Mucosa of stomach (tissue), 1 donor: ENCODE measurements around the gene ZNF664.
A peak's percentile ranks its signal among the peaks of the same experiment; 100 is the strongest.

Experiments
- H3K27me3 ChIP-seq: one replicate; pipeline ENCODE4 v1.7.0; 2013; ENCODE audit warnings: mild to moderate bottlenecking, low read length; ENCODE audit not compliant: control insufficient read depth, insufficient read depth
- H3K36me3 ChIP-seq: one replicate; pipeline ENCODE4 v1.7.0; 2013; ENCODE audit warnings: low read length; ENCODE audit not compliant: control insufficient read depth, insufficient read depth
- H3K4me1 ChIP-seq: one replicate; pipeline ENCODE4 v1.7.0; 2013; ENCODE audit warnings: mild to moderate bottlenecking, low read length; ENCODE audit not compliant: control insufficient read depth, insufficient read depth
- H3K4me3 ChIP-seq: one replicate; pipeline ENCODE4 v1.7.0; 2013; ENCODE audit warnings: low read length
- H3K9ac ChIP-seq: one replicate; pipeline ENCODE4 v1.7.0; 2013; ENCODE audit warnings: mild to moderate bottlenecking, low read length, moderate library complexity
- H3K9me3 ChIP-seq: one replicate; pipeline ENCODE4 v1.7.0; 2013; ENCODE audit warnings: mild to moderate bottlenecking, low read length, moderate library complexity; ENCODE audit not compliant: control insufficient read depth
- donor health status: Pancreatic carcinoma.

The ZNF664 gene

GRCh38 chr12:123987022-123987421 lies 14.0 kb downstream of the ZNF664 start:
- H3K9ac ChIP-seq: no peak overlapping the region
- H3K9me3 ChIP-seq: no peaks in the 10 kb centered on the region
- H3K27me3 ChIP-seq: no peaks in the 10 kb centered on the region
- H3K4me1 ChIP-seq: peaks cover 26% of the 10 kb centered on the region
- H3K4me3 ChIP-seq: no peak overlapping the region
- H3K36me3 ChIP-seq: peaks cover 8% of the 10 kb centered on the region

- H3K36me3 ChIP-seq: peaks cover 8% of the 10 kb centered on the region
- H3K27me3 ChIP-seq: no peaks in the 10 kb centered on the region
- peaks cover 34% of the 10 kb centered on the region for H3K4me1 ChIP-seq
- H3K9me3 ChIP-seq: no peaks in the 10 kb centered on the region
- no peak overlapping the region for H3K4me3 ChIP-seq
- H3K9ac ChIP-seq: no peak overlapping the region
Observed at GRCh38 chr12:123989168-123989567, 16.2 kb downstream of the ZNF664 start.

- no peak overlapping the region for H3K9ac ChIP-seq
- H3K36me3 ChIP-seq: peaks cover 8% of the 10 kb centered on the region
- H3K4me3 ChIP-seq: no peak overlapping the region
- H3K27me3 ChIP-seq: no peaks in the 10 kb centered on the region
- peaks cover 34% of the 10 kb centered on the region for H3K4me1 ChIP-seq
- H3K9me3 ChIP-seq: no peaks in the 10 kb centered on the region
Observed at GRCh38 chr12:123989753-123990152, 16.7 kb downstream of the ZNF664 start.

GRCh38 chr12:123990511-123990910 lies 17.5 kb downstream of the ZNF664 start:
- no peaks in the 10 kb centered on the region for H3K27me3 ChIP-seq
- H3K4me3 ChIP-seq: no peak overlapping the region
- no peaks in the 10 kb centered on the region for H3K9me3 ChIP-seq
- peaks cover 41% of the 10 kb centered on the region for H3K4me1 ChIP-seq
- H3K9ac ChIP-seq: peak overlapping the region; percentile 6
- peaks cover 8% of the 10 kb centered on the region for H3K36me3 ChIP-seq

- Histone ChIP-seq H3K4me3 (no peak overlapping the region), H3K36me3 (peaks cover 8% of the 10 kb centered on the region), H3K27me3 (no peaks in the 10 kb centered on the region), H3K9ac (no peak overlapping the region), H3K9me3 (no peaks in the 10 kb centered on the region), H3K4me1 (peaks cover 43% of the 10 kb centered on the region)
Observed at GRCh38 chr12:123991372-123991951, 18.4 kb downstream of the ZNF664 start.

GRCh38 chr12:123992118-123992825 lies 19.3 kb downstream of the ZNF664 start:
- H3K4me1 ChIP-seq: peaks cover 43% of the 10 kb centered on the region
- no peak overlapping the region for H3K4me3 ChIP-seq

GRCh38 chr12:123995023-123995748 lies 22.2 kb downstream of the ZNF664 start:
- H3K9ac ChIP-seq: no peak overlapping the region
- no peaks in the 10 kb centered on the region for H3K36me3 ChIP-seq
- no peaks in the 10 kb centered on the region for H3K9me3 ChIP-seq
- no peaks in the 10 kb centered on the region for H3K27me3 ChIP-seq
- H3K4me3 ChIP-seq: no peak overlapping the region
- peaks cover 36% of the 10 kb centered on the region for H3K4me1 ChIP-seq

More at GRCh38 chr12:123992118-123992825, 19.3 kb downstream of the ZNF664 start:
- Histone ChIP-seq H3K9ac (no peak overlapping the region), H3K27me3 (no peaks in the 10 kb centered on the region), H3K36me3 (peaks cover 8% of the 10 kb centered on the region), H3K9me3 (no peaks in the 10 kb centered on the region)

GRCh38 chr12:123996581-123996980 lies 23.6 kb downstream of the ZNF664 start:
- Histone ChIP-seq H3K9me3 (no peaks in the 10 kb centered on the region), H3K4me1 (peaks cover 22% of the 10 kb centered on the region), H3K4me3 (no peak overlapping the region), H3K27me3 (no peaks in the 10 kb centered on the region), H3K9ac (peak overlapping the region; percentile 1), H3K36me3 (peaks cover 2% of the 10 kb centered on the region)

GRCh38 chr12:123997033-123997822 lies 24.2 kb downstream of the ZNF664 start:
- H3K36me3 ChIP-seq: peaks cover 3% of the 10 kb centered on the region
- H3K4me1 ChIP-seq: peaks cover 18% of the 10 kb centered on the region
- no peaks in the 10 kb centered on the region for H3K27me3 ChIP-seq
- no peak overlapping the region for H3K4me3 ChIP-seq
- no peak overlapping the region for H3K9ac ChIP-seq
- H3K9me3 ChIP-seq: no peaks in the 10 kb centered on the region

GRCh38 chr12:123997908-123998307 lies 24.9 kb downstream of the ZNF664 start:
- H3K4me1 ChIP-seq: peaks cover 14% of the 10 kb centered on the region
- H3K27me3 ChIP-seq: no peaks in the 10 kb centered on the region
- H3K9ac ChIP-seq: no peak overlapping the region
- H3K9me3 ChIP-seq: no peaks in the 10 kb centered on the region
- no peak overlapping the region for H3K4me3 ChIP-seq
- peaks cover 3% of the 10 kb centered on the region for H3K36me3 ChIP-seq

- H3K27me3 ChIP-seq: no peaks in the 10 kb centered on the region
- H3K4me1 ChIP-seq: peaks cover 9% of the 10 kb centered on the region
- H3K9ac ChIP-seq: no peak overlapping the region
- H3K4me3 ChIP-seq: no peak overlapping the region
- no peaks in the 10 kb centered on the region for H3K9me3 ChIP-seq
- H3K36me3 ChIP-seq: peaks cover 3% of the 10 kb centered on the region
Observed at GRCh38 chr12:123998344-123998990, 25.5 kb downstream of the ZNF664 start.
